HEK293T (cell line): ENCODE data around the gene C3AR1.
"Not testable (repeated sequence)": the region's sequence is repeated elsewhere in the genome, so short reads cannot be mapped to it uniquely, and the experiment has no call there.

ENCODE experiments used
- CTCF ChIA-PET: fragments of 350-600 bp; formaldehyde crosslinking; extraction: SDS; loops from one replicate; lab custom pipeline; 2021; ENCODE audit warnings: antibody characterized with exemption, inconsistent platforms; lab: Yijun Ruan, JAX
- POLR2A ChIA-PET: fragments of 350-600 bp; formaldehyde crosslinking; extraction: SDS; loops from one replicate; lab custom pipeline; 2020; ENCODE audit warnings: antibody characterized with exemption, inconsistent platforms; lab: Yijun Ruan, JAX
- DNase-seq: peaks from one replicate; pipeline ENCODE4 v3.0.0; 2012; ENCODE audit warnings: mixed read lengths; ENCODE audit errors: extremely low spot score
- ARNT ChIP-seq: fragments of 450-650 bp; IDR thresholded peaks from 2 replicates; pipeline ENCODE4 v1.6.1; 2017; ENCODE audit warnings: mild to moderate bottlenecking
- BHLHE40 ChIP-seq: fragments of 450-650 bp; IDR thresholded peaks from 2 replicates; pipeline ENCODE4 v1.6.1; 2016; ENCODE audit warnings: mild to moderate bottlenecking, moderate library complexity, borderline replicate concordance
- CTBP1 ChIP-seq: fragments of 450-650 bp; IDR thresholded peaks from 2 replicates; pipeline ENCODE4 v1.6.1; 2016; ENCODE audit warnings: borderline replicate concordance
- ELF4 ChIP-seq: fragments of 450-650 bp; IDR thresholded peaks from 2 replicates; pipeline ENCODE4 v1.6.1; 2017; ENCODE audit warnings: antibody characterized with exemption
- FOXA1 ChIP-seq: fragments of 450-650 bp; IDR thresholded peaks from 2 replicates; pipeline ENCODE4 v1.6.1; 2016; ENCODE audit warnings: mild to moderate bottlenecking
- FOXK2 ChIP-seq: fragments of 450-650 bp; IDR thresholded peaks from 2 replicates; pipeline ENCODE4 v1.6.1; 2016; ENCODE audit warnings: mild to moderate bottlenecking
- FOXM1 ChIP-seq: fragments of 450-650 bp; IDR thresholded peaks from 2 replicates; pipeline ENCODE4 v1.6.1; 2017; ENCODE audit warnings: mild to moderate bottlenecking, borderline replicate concordance
- HDGF ChIP-seq: fragments of 450-650 bp; IDR thresholded peaks from 2 replicates; pipeline ENCODE4 v1.6.1; 2017; ENCODE audit warnings: antibody characterized with exemption, borderline replicate concordance
- L3MBTL2 ChIP-seq: fragments of 450-650 bp; conservative IDR thresholded peaks from 2 replicates; pipeline ENCODE4 v1.6.1; 2016; ENCODE audit warnings: mild to moderate bottlenecking
- LEF1 ChIP-seq: fragments of 450-650 bp; IDR thresholded peaks from 2 replicates; pipeline ENCODE4 v1.6.1; 2017; ENCODE audit warnings: mild to moderate bottlenecking, borderline replicate concordance
- NFRKB ChIP-seq: fragments of 450-650 bp; IDR thresholded peaks from 2 replicates; pipeline ENCODE4 v1.6.1; 2016; ENCODE audit warnings: mild to moderate bottlenecking, moderate library complexity
- PKNOX1 ChIP-seq: fragments of 450-650 bp; IDR thresholded peaks from 2 replicates; pipeline ENCODE4 v1.6.1; 2016
- SP1 ChIP-seq: fragments of 450-650 bp; IDR thresholded peaks from 2 replicates; pipeline ENCODE4 v1.6.1; 2017
- SUZ12 ChIP-seq: fragments of 450-650 bp; IDR thresholded peaks from 2 replicates; pipeline ENCODE4 v1.6.1; 2016; ENCODE audit warnings: mild to moderate bottlenecking
- TARDBP ChIP-seq: fragments of 450-650 bp; IDR thresholded peaks from 2 replicates; pipeline ENCODE4 v1.6.1; 2016
- ZNF384 ChIP-seq: fragments of 450-650 bp; IDR thresholded peaks from 2 replicates; pipeline ENCODE4 v1.6.1; 2016

Gene C3AR1

GRCh38 chr12:8034802-8035201 lies 31.4 kb downstream of the C3AR1 start:
- no peak for DNase-seq
- no peak for TF ChIP-seq ELF4
- no peak for TF ChIP-seq PKNOX1
- no peak for TF ChIP-seq BHLHE40
- TF ChIP-seq ARNT: no peak
- TF ChIP-seq LEF1: no peak
- TF ChIP-seq FOXM1: no peak
- TF ChIP-seq L3MBTL2: no peak
- no peak for TF ChIP-seq SP1
- TF ChIP-seq SUZ12: no peak
- TF ChIP-seq FOXK2: no peak
- no peak for TF ChIP-seq TARDBP
- TF ChIP-seq CTBP1: no peak
- TF ChIP-seq ZNF384: no peak
- no peak for TF ChIP-seq FOXA1
- TF ChIP-seq HDGF: no peak
- ChIA-PET POLR2A (interaction anchor here (0.7 to 1.5 kb wide), 2 partner anchors 9 to 17 kb away, joined by 3 to 4 read pairs; no protein-coding TSS in a partner anchor), CTCF (interaction anchor here (1.0 kb wide), 1 partner anchor 11 kb away, joined by 3 read pairs; no protein-coding TSS in a partner anchor)

DNA sequence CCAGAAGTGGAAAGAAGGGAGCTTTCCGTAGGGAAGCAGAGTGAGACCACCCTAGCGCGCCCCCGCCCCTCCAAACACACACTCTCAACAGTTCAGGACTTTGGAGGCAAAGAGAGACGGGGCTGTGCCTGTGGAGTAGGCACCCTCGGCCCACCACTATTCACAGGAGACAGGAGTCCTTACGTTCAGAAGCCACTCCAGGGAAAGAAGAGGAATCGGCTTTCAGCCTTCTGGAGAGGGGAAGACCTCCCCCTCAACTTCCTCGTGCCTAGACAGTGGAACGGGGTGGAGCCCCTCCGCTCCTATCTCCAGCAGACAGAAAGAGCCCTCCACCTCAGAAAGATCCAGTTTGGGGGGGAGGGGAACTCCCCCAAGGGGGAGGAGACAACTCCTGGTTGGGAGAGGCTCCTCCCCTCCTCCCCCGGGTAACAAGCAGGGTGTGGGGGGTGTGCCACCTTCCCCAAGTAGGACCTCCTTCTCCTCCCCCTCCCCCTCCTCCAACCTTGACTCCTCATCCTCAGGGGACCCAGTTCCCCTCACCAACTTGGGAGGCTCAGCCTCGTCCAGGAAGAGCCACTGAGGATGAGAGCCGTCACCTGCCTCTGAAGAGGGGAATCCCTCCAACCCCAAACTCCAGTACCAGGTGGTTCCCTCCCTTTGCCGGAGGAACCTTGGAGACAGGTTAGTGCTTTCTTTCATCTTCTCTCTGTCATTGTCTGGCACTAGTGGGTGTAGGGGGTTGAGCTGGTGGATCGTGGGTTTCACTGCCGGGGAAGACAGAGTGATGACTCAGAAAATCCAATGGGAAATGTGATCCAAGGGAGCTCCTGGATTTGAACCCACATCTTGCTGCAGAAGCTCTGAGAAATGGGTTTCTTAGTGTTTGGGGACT lies 32.8 kb downstream of the C3AR1 start:
- ChIA-PET CTCF (interaction anchor here (0.5 to 1.1 kb wide), 5 partner anchors 8 to 210 kb away, joined by 3 to 5 read pairs (median 3); no protein-coding TSS in a partner anchor), POLR2A (interaction anchor here (0.6 to 1.5 kb wide), 3 partner anchors 9 to 63 kb away, joined by 3 read pairs; no protein-coding TSS in a partner anchor)
- peak; percentile 43 for DNase-seq
- TF ChIP-seq BHLHE40 (no peak), FOXM1 (no peak)

GRCh38 chr12:8032242-8033152 lies 33.7 kb downstream of the C3AR1 start, which contains the start of gene FOXJ2:
TSS of gene FOXJ2 (plus strand) at chr12:8032716. CDS start at chr12:8039833, 7,117 bp downstream.
- ChIA-PET POLR2A (interaction anchor here (0.6 kb wide), 1 partner anchor 15 kb away, joined by 3 read pairs; no protein-coding TSS in a partner anchor), CTCF (interaction anchor here (1.0 to 1.1 kb wide), 2 partner anchors 46 to 211 kb away, joined by 3 read pairs; no protein-coding TSS in a partner anchor)
- TF ChIP-seq BHLHE40 (no peak), L3MBTL2 (peak; percentile 35; the same call in 1 of the 2 replicates)
- DNase-seq: peak; percentile 73

GRCh38 chr12:8031872-8032241 lies 34.3 kb downstream of the C3AR1 start:
- ChIA-PET POLR2A (interaction anchor here (0.6 kb wide), 1 partner anchor 15 kb away, joined by 3 read pairs; no protein-coding TSS in a partner anchor), CTCF (interaction anchor here (1.0 kb wide), 1 partner anchor 46 kb away, joined by 3 read pairs; no protein-coding TSS in a partner anchor)
- no peak for TF ChIP-seq FOXM1
- no peak for TF ChIP-seq HDGF
- TF ChIP-seq L3MBTL2: no peak
- no peak for TF ChIP-seq ARNT
- no peak for TF ChIP-seq FOXA1
- no peak for TF ChIP-seq ZNF384
- no peak for TF ChIP-seq SUZ12
- no peak for TF ChIP-seq SP1
- no peak for TF ChIP-seq LEF1
- no peak for TF ChIP-seq BHLHE40
- no peak for TF ChIP-seq FOXK2
- no peak for TF ChIP-seq PKNOX1
- no peak for TF ChIP-seq ELF4
- TF ChIP-seq NFRKB: no peak
- no peak for TF ChIP-seq TARDBP
- DNase-seq: no peak

GRCh38 chr12:8031017-8031416 lies 35.1 kb downstream of the C3AR1 start:
- CTCF ChIA-PET, POLR2A ChIA-PET, DNase-seq: not testable (repeated sequence)

DNA sequence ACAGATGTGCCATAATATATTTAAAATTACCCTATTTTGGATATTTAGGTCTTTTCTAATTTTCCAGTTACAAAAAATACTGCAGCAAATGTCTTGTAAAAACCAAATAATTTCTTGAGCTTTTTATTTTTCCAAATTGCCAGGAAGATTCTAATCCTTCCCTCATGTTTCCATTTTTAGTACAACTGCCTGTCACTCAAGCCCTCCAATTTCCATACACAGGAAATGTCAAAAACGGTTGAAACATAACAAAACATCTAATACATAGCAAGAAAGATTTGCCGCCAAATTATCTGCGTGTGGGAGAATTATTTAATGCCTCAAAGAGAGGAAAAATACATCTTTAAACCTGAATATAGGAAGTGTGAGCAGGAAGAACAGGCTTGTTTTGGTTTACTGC lies 36.0 kb downstream of the C3AR1 start:
- no peak for TF ChIP-seq CTBP1
- TF ChIP-seq ZNF384: no peak
- peak; percentile 93 for TF ChIP-seq PKNOX1
- TF ChIP-seq FOXM1: no peak
- no peak for TF ChIP-seq SP1
- TF ChIP-seq BHLHE40: no peak
- POLR2A ChIA-PET: no interaction called here
- CTCF ChIA-PET: no interaction called here
- DNase-seq: no peak
